ENCODE results near the gene SDHB.

DNA sequence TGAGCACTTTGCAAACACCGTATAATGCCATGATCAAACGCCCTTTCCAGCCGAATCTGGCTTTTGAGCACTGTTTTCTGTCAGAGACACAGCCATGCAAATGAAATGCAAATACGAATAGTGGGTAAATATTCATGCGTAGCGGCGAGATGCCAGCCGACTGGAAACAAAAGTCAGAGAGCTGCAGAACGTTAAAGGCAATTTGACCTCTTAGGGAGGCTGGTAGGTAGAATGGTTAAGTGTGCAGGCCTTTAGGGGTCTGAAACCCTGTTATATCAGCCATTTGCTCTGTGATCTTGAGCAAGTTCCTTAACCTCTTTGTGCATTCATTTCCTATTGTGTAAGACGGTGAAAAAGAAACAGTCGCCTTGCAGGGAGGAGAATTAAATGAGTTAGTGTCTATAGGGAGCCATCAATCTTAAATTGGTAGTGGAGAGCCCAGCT lies 6.5 kb upstream of the SDHB start:
- TF ChIP-seq, protein P1, sequence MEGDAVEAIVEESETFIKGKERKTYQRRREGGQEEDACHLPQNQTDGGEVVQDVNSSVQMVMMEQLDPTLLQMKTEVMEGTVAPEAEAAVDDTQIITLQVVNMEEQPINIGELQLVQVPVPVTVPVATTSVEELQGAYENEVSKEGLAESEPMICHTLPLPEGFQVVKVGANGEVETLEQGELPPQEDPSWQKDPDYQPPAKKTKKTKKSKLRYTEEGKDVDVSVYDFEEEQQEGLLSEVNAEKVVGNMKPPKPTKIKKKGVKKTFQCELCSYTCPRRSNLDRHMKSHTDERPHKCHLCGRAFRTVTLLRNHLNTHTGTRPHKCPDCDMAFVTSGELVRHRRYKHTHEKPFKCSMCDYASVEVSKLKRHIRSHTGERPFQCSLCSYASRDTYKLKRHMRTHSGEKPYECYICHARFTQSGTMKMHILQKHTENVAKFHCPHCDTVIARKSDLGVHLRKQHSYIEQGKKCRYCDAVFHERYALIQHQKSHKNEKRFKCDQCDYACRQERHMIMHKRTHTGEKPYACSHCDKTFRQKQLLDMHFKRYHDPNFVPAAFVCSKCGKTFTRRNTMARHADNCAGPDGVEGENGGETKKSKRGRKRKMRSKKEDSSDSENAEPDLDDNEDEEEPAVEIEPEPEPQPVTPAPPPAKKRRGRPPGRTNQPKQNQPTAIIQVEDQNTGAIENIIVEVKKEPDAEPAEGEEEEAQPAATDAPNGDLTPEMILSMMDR (IDR thresholded peaks at IDR 0.05), result no peak
- no peak for TF ChIP-seq POLR2A (IDR thresholded peaks at IDR 0.05)

Data from uterus (tissue), 2 donors.